ENCODE results near the gene SPARCL1.

- TF ChIP-seq JUN (CRISPR knock-in tag; IDR thresholded peaks at IDR 0.05), result no peak
- TF ChIP-seq CREM (CRISPR knock-in tag; IDR thresholded peaks at IDR 0.05), result no peak
Measured at GRCh38 chr4:87502580-87503238, 26.5 kb downstream of the SPARCL1 start.
